ENCODE results near the gene EFCAB9. TPM values are rescaled to one million over a fixed set of nuclear protein-coding genes. Genes with fewer than 3 reads are reported as not detected.

Gene EFCAB9
- total RNA-seq, 2 experiments from 2014 or later: not detected

- H3K9me3 Mint-ChIP-seq: no peaks in the 10 kb centered on the region
- peak overlapping the region; percentile 92 for H3K27ac Mint-ChIP-seq
- H3K4me3 Mint-ChIP-seq: peak overlapping the region; percentile 83
- peak; percentile 87 for DNase-seq
- peaks cover 60% of the 10 kb centered on the region for H3K36me3 Mint-ChIP-seq
- H3K4me1 Mint-ChIP-seq: peaks cover 92% of the 10 kb centered on the region
- peaks cover 5% of the 10 kb centered on the region for H3K27me3 Mint-ChIP-seq
Measured at GRCh38 chr5:172175263-172175719, 18.7 kb upstream of the EFCAB9 start.

GRCh38 chr5:172177176-172177575 lies 16.8 kb upstream of the EFCAB9 start:
- Mint-ChIP-seq H3K4me3 (peak overlapping the region; percentile 83), H3K9me3 (no peaks in the 10 kb centered on the region), H3K36me3 (peaks cover 60% of the 10 kb centered on the region), H3K27ac (peak overlapping the region; percentile 92), H3K4me1 (peaks cover 87% of the 10 kb centered on the region), H3K27me3 (peaks cover 5% of the 10 kb centered on the region)
- DNase-seq: no peak

- H3K27me3 Mint-ChIP-seq: peaks cover 5% of the 10 kb centered on the region
- peak overlapping the region; percentile 92 for H3K27ac Mint-ChIP-seq
- H3K36me3 Mint-ChIP-seq: peaks cover 66% of the 10 kb centered on the region
- DNase-seq: peak; percentile 63
- H3K4me1 Mint-ChIP-seq: peaks cover 83% of the 10 kb centered on the region
- no peaks in the 10 kb centered on the region for H3K9me3 Mint-ChIP-seq
- H3K4me3 Mint-ChIP-seq: peak overlapping the region; percentile 83
Measured at GRCh38 chr5:172178301-172178987, 15.5 kb upstream of the EFCAB9 start.

GRCh38 chr5:172178991-172179989 lies 14.7 kb upstream of the EFCAB9 start:
- Mint-ChIP-seq H3K27me3 (no peaks in the 10 kb centered on the region), H3K36me3 (peaks cover 64% of the 10 kb centered on the region), H3K9me3 (no peaks in the 10 kb centered on the region), H3K4me1 (peaks cover 83% of the 10 kb centered on the region), H3K27ac (peak overlapping the region; percentile 92), H3K4me3 (peak overlapping the region; percentile 83)
- DNase-seq: peak; percentile 75

GRCh38 chr5:172180936-172181335 lies 13.0 kb upstream of the EFCAB9 start:
- Mint-ChIP-seq H3K9me3 (no peaks in the 10 kb centered on the region), H3K36me3 (peaks cover 69% of the 10 kb centered on the region)

GRCh38 chr5:172182291-172182690 lies 11.7 kb upstream of the EFCAB9 start:
- no peak for DNase-seq
- Mint-ChIP-seq H3K36me3 (peaks cover 66% of the 10 kb centered on the region), H3K9me3 (no peaks in the 10 kb centered on the region), H3K4me3 (no peak overlapping the region), H3K27ac (peak overlapping the region; percentile 95), H3K4me1 (peaks cover 74% of the 10 kb centered on the region), H3K27me3 (no peaks in the 10 kb centered on the region)

More at GRCh38 chr5:172180936-172181335, 13.0 kb upstream of the EFCAB9 start:
- H3K4me1 Mint-ChIP-seq: peaks cover 85% of the 10 kb centered on the region
- peak overlapping the region; percentile 92 for H3K27ac Mint-ChIP-seq
- no peak for DNase-seq
- H3K27me3 Mint-ChIP-seq: no peaks in the 10 kb centered on the region
- peak overlapping the region; percentile 83 for H3K4me3 Mint-ChIP-seq

GRCh38 chr5:172183881-172184280 lies 10.1 kb upstream of the EFCAB9 start:
- no peaks in the 10 kb centered on the region for H3K9me3 Mint-ChIP-seq
- peaks cover 57% of the 10 kb centered on the region for H3K36me3 Mint-ChIP-seq
- peak overlapping the region; percentile 96 for H3K4me3 Mint-ChIP-seq
- H3K4me1 Mint-ChIP-seq: peaks cover 59% of the 10 kb centered on the region
- no peak for DNase-seq
- peak overlapping the region; percentile 95 for H3K27ac Mint-ChIP-seq
- H3K27me3 Mint-ChIP-seq: no peaks in the 10 kb centered on the region

- no peak for DNase-seq
- peaks cover 57% of the 10 kb centered on the region for H3K36me3 Mint-ChIP-seq
Measured at GRCh38 chr5:172185096-172185461, 8.9 kb upstream of the EFCAB9 start.

GRCh38 chr5:172186114-172186695 lies 7.8 kb upstream of the EFCAB9 start:
- H3K4me1 Mint-ChIP-seq: peaks cover 42% of the 10 kb centered on the region
- H3K27ac Mint-ChIP-seq: peak overlapping the region; percentile 95
- H3K9me3 Mint-ChIP-seq: no peaks in the 10 kb centered on the region
- peak overlapping the region; percentile 96 for H3K4me3 Mint-ChIP-seq
- no peaks in the 10 kb centered on the region for H3K27me3 Mint-ChIP-seq
- peaks cover 52% of the 10 kb centered on the region for H3K36me3 Mint-ChIP-seq
- no peak for DNase-seq

More at GRCh38 chr5:172185096-172185461, 8.9 kb upstream of the EFCAB9 start:
- no peaks in the 10 kb centered on the region for H3K27me3 Mint-ChIP-seq
- H3K27ac Mint-ChIP-seq: peak overlapping the region; percentile 95
- H3K4me3 Mint-ChIP-seq: peak overlapping the region; percentile 96
- H3K4me1 Mint-ChIP-seq: peaks cover 51% of the 10 kb centered on the region
- H3K9me3 Mint-ChIP-seq: no peaks in the 10 kb centered on the region

- Mint-ChIP-seq H3K4me1 (peaks cover 38% of the 10 kb centered on the region), H3K27ac (peak overlapping the region; percentile 95), H3K27me3 (no peaks in the 10 kb centered on the region), H3K9me3 (no peaks in the 10 kb centered on the region), H3K36me3 (peaks cover 45% of the 10 kb centered on the region), H3K4me3 (peak overlapping the region; percentile 96)
- DNase-seq: peak; percentile 78
Measured at GRCh38 chr5:172187118-172188032, 6.6 kb upstream of the EFCAB9 start.

- peak within 1 kb of the TSS; percentile 95 for H3K27ac Mint-ChIP-seq
- H3K36me3 Mint-ChIP-seq: peaks cover 36% of the 10 kb centered on the region
- no peaks in the 10 kb centered on the region for H3K9me3 Mint-ChIP-seq
- H3K27me3 Mint-ChIP-seq: no peaks in the 10 kb centered on the region
- peak within 1 kb of the TSS; percentile 96 for H3K4me3 Mint-ChIP-seq
- H3K4me1 Mint-ChIP-seq: peaks cover 31% of the 10 kb centered on the region
- peak; percentile 96 for DNase-seq
Measured at GRCh38 chr5:172188033-172188892, 5.7 kb upstream of the EFCAB9 start, which contains the start of gene STK10. Gene STK10, minus strand, starts transcription at chr5:172188224. Its CDS starts 182 bp downstream, at chr5:172188042.

- H3K27me3 Mint-ChIP-seq: no peaks in the 10 kb centered on the region
- no peak overlapping the region for H3K27ac Mint-ChIP-seq
- no peaks in the 10 kb centered on the region for H3K9me3 Mint-ChIP-seq
- no peak for DNase-seq
- H3K4me3 Mint-ChIP-seq: peak overlapping the region; percentile 88
- H3K4me1 Mint-ChIP-seq: peaks cover 23% of the 10 kb centered on the region
- peaks cover 29% of the 10 kb centered on the region for H3K36me3 Mint-ChIP-seq
Measured at GRCh38 chr5:172188893-172189692, 4.9 kb upstream of the EFCAB9 start.
